MM.1S (cell line): ENCODE results near the gene VANGL2.

ENCODE experiments used
- CTCF ChIP-seq: fragments of 300-600 bp; sonication (generic); IDR thresholded peaks from 2 replicates; pipeline ENCODE4 v1.5.1; 2016; ENCODE audit warnings: antibody characterized with exemption, low read length, mixed read lengths
- EZH2phosphoT487 ChIP-seq: fragments of 300-600 bp; sonication (generic); IDR thresholded peaks from 2 replicates; pipeline ENCODE4 v1.6.1; 2018; ENCODE audit warnings: antibody characterized with exemption, low read length

GRCh38 chr1:160406131-160406968 lies 6.0 kb downstream of the VANGL2 start:
- no peak for TF ChIP-seq CTCF
- TF ChIP-seq EZH2phosphoT487: no peak
